Sigmoid colon (tissue), 7 donors: ENCODE data around the gene AASDH. TPM values are rescaled to one million over a fixed set of nuclear protein-coding genes. Genes with fewer than 3 reads are reported as not detected.

Experiments used
- DNase-seq: peaks from one replicate; pipeline ENCODE4 v3.0.0-alpha.2; 2019
- H3K27ac ChIP-seq, 4 donors: fragments of 200-600 bp; sonication (generic); one replicate each; pipeline ENCODE4 v1.5.1; 2016 to 2019; ENCODE audit warnings: mild to moderate bottlenecking in 1 of 4
- H3K27me3 ChIP-seq, 3 donors: fragments of 200-600 bp; sonication (generic); one replicate each; pipeline ENCODE4 v1.5.1; 2019; ENCODE audit warnings: mild to moderate bottlenecking in 1 of 3
- H3K36me3 ChIP-seq, 4 donors: fragments of 200-600 bp; sonication (generic); one replicate each; pipeline ENCODE4 v1.5.1; 2016 to 2019
- H3K4me1 ChIP-seq, 4 donors: fragments of 200-600 bp; sonication (generic); one replicate each; pipeline ENCODE4 v1.5.1; 2017 to 2019
- H3K4me3 ChIP-seq, 4 donors: fragments of 200-600 bp; sonication (generic); one replicate each; pipeline ENCODE4 v1.5.1; 2017 to 2019; ENCODE audit warnings: mild to moderate bottlenecking in 2 of 4, moderate library complexity in 1 of 4
- H3K9me3 ChIP-seq, 4 donors: fragments of 200-600 bp in 3 of 4; sonication (generic) in 3 of 4; one replicate each; pipeline versions ENCODE4 v1.5.1 to v1.6.1; 2013 to 2019
- CTCF ChIP-seq, 4 experiments: fragments of 450-650 bp in 3 of 4; fragments of 200-600 bp in 1 of 4; IDR thresholded peaks; one replicate each; pipeline ENCODE4 v1.5.1; 2016 to 2019; ENCODE audit warnings: antibody characterized with exemption in 4 of 4, mild to moderate bottlenecking in 3 of 4, moderate library complexity in 2 of 4
- EP300 ChIP-seq, 4 donors: sonication (generic); formaldehyde crosslinking; IDR thresholded peaks; one replicate each; pipeline ENCODE4 v1.6.1; 2017; ENCODE audit warnings: antibody characterized with exemption in 4 of 4
- POLR2A ChIP-seq, 2 donors: fragments of 450-650 bp; IDR thresholded peaks; one replicate each; pipeline ENCODE4 v1.6.1; 2016; ENCODE audit warnings: antibody characterized with exemption in 2 of 2, mild to moderate bottlenecking in 2 of 2, moderate library complexity in 2 of 2
- POLR2AphosphoS5 ChIP-seq, 4 donors: sonication (generic); formaldehyde crosslinking; IDR thresholded peaks; one replicate each; pipeline ENCODE4 v1.6.1; 2017; ENCODE audit warnings: antibody characterized with exemption in 4 of 4
- WGBS, 2 donors: extraction: QIAGEN DNeasy Blood & Tissue Kit; methylation state at CpG; one replicate each; pipeline ENCODE4 v1.1.7; 2013; 5-methylcytosine and 5-hydroxymethylcytosine counted together
- intact Hi-C: fragments of 100-400 bp; cut with DNase I; formaldehyde crosslinking; loops from one replicate; pipeline ENCODE4 v1.15.1; 2023
- polyA plus RNA-seq, 3 donors: library from polyadenylated mRNA; stranded (reverse); fragments of 200-250 nt; gene quantifications; one replicate each; pipeline ENCODE4 v1.2.3, GENCODE V29; 2013
- total RNA-seq, 4 donors: library from RNA; depleted of rRNA; stranded (reverse); fragments of >200 nt; gene quantifications; one replicate each; pipeline ENCODE4 v1.1.0, GENCODE V29; 2016
- donor health status: healthy with polysubstance abuse.
- donor health status: Bipolar disorder and iron deficiency.
- donor health status: healthy.

AASDH gene
- total and polyA plus RNA-seq, 7 donors = 3.2 to 13.4 (median 5.5) TPM

- Histone ChIP-seq H3K9me3 (no peaks in the 10 kb centered on the region), H3K27ac (no peak overlapping the region), H3K4me3 (no peak overlapping the region), H3K27me3 (no peaks in the 10 kb centered on the region), H3K4me1 (peaks cover 0 to 12% (median 7%) of the 10 kb centered on the region in 4 donors), H3K36me3 (no peaks in the 10 kb centered on the region)
- TF ChIP-seq POLR2AphosphoS5 (IDR thresholded peaks at IDR 0.05) (no peak), EP300 (IDR thresholded peaks at IDR 0.05) (no peak), POLR2A (IDR thresholded peaks at IDR 0.05) (no peak), CTCF (IDR thresholded peaks at IDR 0.05) (no peak)
- WGBS, 2 donors = 83 to 89% methylated on average over 3 of the region's 3 CpGs
- intact Hi-C loops = no loop called here
- no peak for DNase-seq
These were observed 79.9 kb downstream of the AASDH start for GRCh38 chr4:56307423-56307822.

- Histone ChIP-seq H3K27me3 (no peaks in the 10 kb centered on the region), H3K4me1 (peaks cover 0 to 23% (median 17%) of the 10 kb centered on the region in 4 donors), H3K9me3 (no peaks in the 10 kb centered on the region), H3K27ac (no peak overlapping the region), H3K36me3 (no peaks in the 10 kb centered on the region), H3K4me3 (no peak overlapping the region)
- intact Hi-C loops = no loop called here
- DNase-seq = no peak
- 81 to 91% methylated on average over 1 of the region's 1 CpG for WGBS, 2 donors
- TF ChIP-seq EP300 (IDR thresholded peaks at IDR 0.05) (no peak), POLR2AphosphoS5 (IDR thresholded peaks at IDR 0.05) (no peak), CTCF (IDR thresholded peaks at IDR 0.05) (no peak), POLR2A (IDR thresholded peaks at IDR 0.05) (no peak)
These were observed 81.9 kb downstream of the AASDH start for GRCh38 chr4:56305390-56305789.

- intact Hi-C loops = no loop called here
- H3K27ac ChIP-seq = no peak overlapping the region
These were observed 83.4 kb downstream of the AASDH start for GRCh38 chr4:56303921-56304320.

GRCh38 chr4:56302760-56303159 lies 84.5 kb downstream of the AASDH start:
- no peak overlapping the region for H3K27ac ChIP-seq
- H3K9me3 ChIP-seq = no peaks in the 10 kb centered on the region
- H3K4me3 ChIP-seq = no peak overlapping the region
- DNase-seq = no peak
- 34 to 77% methylated on average over 3 of the region's 3 CpGs for WGBS, 2 donors
- no peaks in the 10 kb centered on the region for H3K27me3 ChIP-seq
- intact Hi-C loops = no loop called here
- no peak for TF ChIP-seq POLR2AphosphoS5 (IDR thresholded peaks at IDR 0.05)
- TF ChIP-seq POLR2A (IDR thresholded peaks at IDR 0.05) = no peak
- TF ChIP-seq EP300 (IDR thresholded peaks at IDR 0.05) = no peak
- TF ChIP-seq CTCF (IDR thresholded peaks at IDR 0.05) = no peak
- no peaks in the 10 kb centered on the region for H3K36me3 ChIP-seq
- peaks cover 0 to 23% (median 17%) of the 10 kb centered on the region in 4 donors for H3K4me1 ChIP-seq

More at GRCh38 chr4:56303921-56304320, 83.4 kb downstream of the AASDH start:
- H3K36me3 ChIP-seq = no peaks in the 10 kb centered on the region
- peaks cover 0 to 23% (median 17%) of the 10 kb centered on the region in 4 donors for H3K4me1 ChIP-seq
- H3K9me3 ChIP-seq = no peaks in the 10 kb centered on the region
- H3K4me3 ChIP-seq = no peak overlapping the region
- 83 to 91% methylated on average over 2 of the region's 2 CpGs for WGBS, 2 donors
- no peak for TF ChIP-seq POLR2AphosphoS5 (IDR thresholded peaks at IDR 0.05)
- no peak for TF ChIP-seq CTCF (IDR thresholded peaks at IDR 0.05)
- TF ChIP-seq EP300 (IDR thresholded peaks at IDR 0.05) = no peak
- TF ChIP-seq POLR2A (IDR thresholded peaks at IDR 0.05) = no peak
- DNase-seq = no peak
- no peaks in the 10 kb centered on the region for H3K27me3 ChIP-seq

GRCh38 chr4:56301997-56302496 lies 85.2 kb downstream of the AASDH start:
- Histone ChIP-seq H3K36me3 (no peaks in the 10 kb centered on the region), H3K27ac (no peak overlapping the region), H3K9me3 (no peaks in the 10 kb centered on the region), H3K4me1 (peaks cover 0 to 23% (median 17%) of the 10 kb centered on the region in 4 donors), H3K4me3 (no peak overlapping the region), H3K27me3 (no peaks in the 10 kb centered on the region)
- no peak for TF ChIP-seq POLR2AphosphoS5 (IDR thresholded peaks at IDR 0.05)
- TF ChIP-seq POLR2A (IDR thresholded peaks at IDR 0.05) = no peak
- TF ChIP-seq EP300 (IDR thresholded peaks at IDR 0.05) = no peak
- TF ChIP-seq CTCF (IDR thresholded peaks at IDR 0.05) = no peak
- WGBS, 2 donors = 79 to 86% methylated on average over 8 of the region's 8 CpGs
- DNase-seq = no peak
- intact Hi-C loops = loop anchor here (2.0 kb wide), 1 partner anchor 353 kb away; the partner anchor contains the start of gene CEP135
